Activated CD4-positive, alpha-beta T cell treated with anti-CD3 and anti-CD28 coated beads, Interleukin-10, Interleukin-2, amounts not matched to agents 100 ng/mL and 50 ng/mL, durations not matched to agents 16 hours and 8 hours (primary cell): ENCODE data around the gene MXD1.
"Not testable (repeated sequence)": the region's sequence is repeated elsewhere in the genome, so short reads cannot be mapped to it uniquely, and the experiment has no call there.

Experiments
- DNase-seq: peaks from one replicate; pipeline ENCODE4 v3.0.0-alpha.2; 2020

The MXD1 gene

DNA sequence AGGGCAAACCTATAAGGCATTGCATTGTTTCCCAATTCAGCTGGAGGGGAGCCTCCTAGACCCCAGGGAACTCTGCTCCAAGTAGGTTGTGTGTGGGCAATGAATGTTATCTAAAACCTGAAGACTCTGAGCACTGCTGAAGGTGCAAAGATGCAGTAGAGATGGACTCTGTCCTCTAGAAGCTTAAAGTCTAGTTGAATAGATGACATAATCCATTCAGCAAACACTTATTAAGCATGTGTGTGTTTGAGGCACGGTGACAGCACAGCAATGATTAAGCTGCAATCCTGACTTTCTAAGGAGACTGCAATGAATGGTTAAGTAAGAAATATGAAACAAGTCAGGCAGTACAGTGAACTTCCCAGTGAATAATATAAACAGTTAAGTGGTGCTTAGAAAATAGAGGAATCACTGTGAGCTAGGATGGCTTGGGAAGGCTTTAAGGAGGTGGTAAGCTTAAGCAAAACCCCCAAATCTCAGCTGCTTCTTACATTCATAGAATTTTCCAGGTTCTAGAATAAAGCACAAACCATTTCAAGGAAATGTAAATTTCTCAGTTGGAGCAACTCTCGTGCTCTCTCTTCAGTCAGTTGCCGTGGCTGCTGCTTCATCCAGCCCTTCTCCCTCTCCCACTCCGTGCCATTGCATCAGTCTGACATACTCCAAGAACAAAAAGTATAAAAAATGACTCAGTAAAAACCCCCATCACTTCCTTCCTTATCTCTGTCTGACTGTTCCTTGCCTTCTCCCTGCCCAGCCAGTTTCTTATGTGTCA, 19.1 kb downstream of the MXD1 start:
- DNase-seq, result peak; percentile 78

DNA sequence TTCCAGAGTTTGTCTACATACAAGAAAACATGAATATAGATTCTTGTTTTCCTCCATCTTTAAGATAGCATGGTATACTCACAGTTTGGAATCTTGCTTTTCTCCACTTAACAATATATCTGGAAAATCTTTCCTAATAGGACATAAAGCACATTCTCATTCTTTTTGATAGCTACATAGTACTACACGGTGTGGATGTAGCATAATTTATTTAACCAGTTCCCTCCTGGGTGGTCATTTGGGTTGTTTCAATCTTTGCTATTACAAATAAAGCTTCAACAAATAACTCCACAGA, 19.7 kb downstream of the MXD1 start:
- DNase-seq, result no peak

GRCh38 chr2:69935011-69935410, 20.1 kb downstream of the MXD1 start:
- no peak for DNase-seq

- DNase-seq, result no peak
These were observed 22.0 kb downstream of the MXD1 start for GRCh38 chr2:69936906-69937305.

- DNase-seq, result no peak
These were observed 23.1 kb downstream of the MXD1 start for GRCh38 chr2:69937968-69938367.

- DNase-seq, result no peak
These were observed 24.8 kb downstream of the MXD1 start for GRCh38 chr2:69939722-69940121.

DNA sequence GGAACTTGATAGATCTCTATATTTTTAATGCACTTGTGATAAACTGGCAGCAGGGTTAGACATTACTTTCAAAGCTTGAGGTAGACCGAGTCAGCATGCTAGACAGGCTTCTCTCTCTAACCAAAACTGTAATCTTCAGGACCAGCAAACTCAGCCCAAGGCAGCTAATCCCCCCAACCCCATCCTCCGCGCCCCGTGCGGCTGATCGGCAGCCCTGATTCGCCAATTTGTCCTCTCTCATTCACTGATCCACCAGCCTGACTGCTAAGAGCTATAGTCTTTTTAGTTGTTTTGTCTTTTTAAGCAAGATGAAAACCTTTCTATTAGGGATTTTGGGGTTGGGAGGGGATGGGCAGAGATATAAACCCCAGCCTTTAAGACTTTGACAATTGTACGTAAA, 25.8 kb downstream of the MXD1 start:
- no peak for DNase-seq

GRCh38 chr2:69943000-69943842, 28.3 kb downstream of the MXD1 start:
- DNase-seq, result no peak

GRCh38 chr2:69943843-69944525, 29.1 kb downstream of the MXD1 start:
- DNase-seq, result no peak

GRCh38 chr2:69944756-69945155, 29.8 kb downstream of the MXD1 start:
- DNase-seq, result no peak

DNA sequence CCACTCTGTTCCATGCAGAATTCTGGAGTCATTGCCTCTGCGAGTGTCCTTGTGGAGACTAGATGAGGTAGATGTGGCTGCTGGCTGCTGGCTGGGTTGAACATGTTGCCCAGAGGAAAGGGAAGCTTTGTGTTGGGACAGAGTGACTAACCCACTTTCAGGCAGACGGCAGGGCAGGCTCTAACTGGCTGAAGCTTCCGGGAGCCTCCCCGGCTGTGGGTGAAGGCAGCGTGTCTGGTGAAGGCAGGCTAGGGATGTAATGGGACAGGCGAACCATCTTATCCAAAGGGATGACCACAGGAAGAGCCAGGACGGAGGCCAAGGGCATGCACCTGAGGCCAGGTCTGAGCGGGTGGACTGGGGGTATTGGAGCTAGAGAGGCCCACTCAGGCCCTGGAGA, 30.5 kb downstream of the MXD1 start:
- DNase-seq, result peak; percentile 37

DNA sequence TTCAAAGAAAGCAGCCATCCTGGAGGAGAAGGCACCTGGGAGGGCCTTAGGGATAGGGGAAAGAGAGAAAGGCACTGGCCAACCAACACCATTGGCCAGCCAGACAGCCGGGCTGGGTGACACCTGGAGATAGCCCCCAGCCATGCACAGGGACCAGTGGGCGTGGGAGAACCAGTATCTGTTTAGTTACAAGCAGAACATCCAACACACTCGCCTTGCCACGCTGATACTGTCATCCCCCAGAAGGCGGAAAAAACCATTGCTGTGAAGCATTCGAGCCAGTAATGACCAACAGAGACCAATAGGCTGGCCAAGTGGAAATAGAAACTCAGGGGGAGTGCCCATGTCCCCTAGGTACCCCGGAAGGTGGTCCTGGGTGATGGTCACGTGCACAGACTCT, 31.0 kb downstream of the MXD1 start:
- DNase-seq, result no peak

DNA sequence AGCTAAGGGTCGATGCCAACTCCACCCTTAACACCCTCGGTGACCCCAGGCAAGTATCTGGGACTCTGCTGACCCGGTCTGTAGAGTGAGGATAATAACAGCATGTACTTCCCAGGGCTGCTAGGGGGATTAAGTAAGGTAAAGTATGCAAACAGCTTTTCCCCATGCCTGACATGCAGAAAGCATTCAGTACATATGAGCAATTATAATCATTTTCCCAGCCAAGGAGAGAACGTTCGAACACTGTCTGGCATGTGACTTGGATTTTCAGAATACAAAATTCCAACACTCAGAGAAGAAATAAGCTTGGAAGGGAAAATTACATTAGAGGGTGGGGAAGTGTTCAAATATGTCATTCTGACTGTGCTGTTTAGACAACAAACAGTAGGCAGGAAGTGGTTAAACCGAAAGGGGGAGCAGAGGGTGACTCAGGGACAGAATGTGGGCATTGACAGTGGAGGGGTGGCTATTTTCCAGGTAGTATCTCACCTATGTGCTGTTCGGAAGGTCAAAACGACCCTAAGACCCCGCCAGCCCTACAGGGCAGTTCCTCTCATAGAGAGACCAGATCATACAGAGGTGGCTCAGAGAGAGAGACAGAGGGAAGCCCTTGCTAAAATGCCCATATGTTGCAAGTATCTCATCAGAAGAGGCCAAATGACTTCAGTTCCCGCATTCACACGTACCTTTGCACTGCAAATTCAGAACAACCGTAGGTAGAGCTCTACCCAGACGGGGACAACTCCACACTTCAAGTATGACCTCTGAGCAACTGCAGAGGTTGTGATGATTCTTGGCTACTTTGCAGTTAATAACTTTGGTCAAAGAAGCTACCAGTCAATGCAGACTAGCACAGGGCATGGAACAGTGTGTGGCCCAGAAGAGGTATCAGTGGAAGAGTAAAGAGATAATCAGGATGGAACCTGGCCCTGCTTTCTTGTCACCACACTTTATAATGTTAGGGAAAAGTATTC, 31.7 kb downstream of the MXD1 start:
- peak; percentile 87 for DNase-seq

- no peak for DNase-seq
These were observed 32.5 kb downstream of the MXD1 start for GRCh38 chr2:69947325-69947931.

- no peak for DNase-seq
These were observed 33.4 kb downstream of the MXD1 start for GRCh38 chr2:69948032-69948962.

- no peak for DNase-seq
These were observed 34.2 kb downstream of the MXD1 start for GRCh38 chr2:69948963-69949645.

- no peak for DNase-seq
These were observed 35.3 kb downstream of the MXD1 start for GRCh38 chr2:69950241-69950640.

- not testable (repeated sequence) for DNase-seq
These were observed 35.8 kb downstream of the MXD1 start for GRCh38 chr2:69950671-69951070.

DNA sequence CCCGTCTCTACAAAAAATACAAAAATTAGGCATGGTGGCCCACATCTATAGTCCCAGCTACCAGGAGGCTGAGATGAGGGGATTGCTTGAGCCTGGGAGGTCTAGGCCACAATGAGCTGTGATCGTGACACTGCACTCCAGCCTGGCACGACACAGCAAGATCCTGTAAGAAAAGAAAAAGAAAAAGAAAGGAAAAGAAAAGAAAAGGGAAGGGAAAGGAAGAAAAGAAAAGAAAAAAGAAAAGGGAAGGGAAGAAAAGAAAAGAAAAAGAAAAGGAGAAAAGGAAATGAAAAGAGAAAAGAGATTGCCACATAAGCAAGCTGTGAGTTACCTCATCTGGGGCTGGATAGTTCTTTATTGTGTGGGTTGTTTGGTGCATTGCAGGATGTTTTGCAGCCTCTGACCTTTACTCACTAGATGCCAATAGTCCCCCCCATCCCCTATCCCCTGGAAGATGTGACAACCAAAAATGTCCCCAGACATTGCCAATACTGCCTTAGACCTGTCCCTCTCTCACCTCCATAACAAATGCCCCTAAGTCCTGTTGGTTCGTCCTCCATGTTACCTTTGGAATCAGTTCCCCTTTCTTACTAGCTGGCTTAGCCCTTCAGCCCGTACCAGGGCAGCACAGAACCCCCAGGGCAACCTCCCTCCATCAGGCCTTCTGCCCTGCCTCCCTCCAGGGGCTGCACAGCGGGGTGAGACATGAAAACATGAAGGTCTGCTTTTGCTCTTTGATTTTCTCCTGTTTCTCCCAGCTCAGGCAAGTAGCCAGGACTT, 37.6 kb downstream of the MXD1 start:
- DNase-seq, result no peak

GRCh38 chr2:69954084-69954483, 39.2 kb downstream of the MXD1 start:
- DNase-seq, result no peak
